Body of pancreas (tissue), 4 donors: ENCODE results near the gene GATAD2B. TPM values are rescaled to one million over a fixed set of nuclear protein-coding genes. Genes with fewer than 3 reads are reported as not detected.

Source experiments
- ATAC-seq: fragments of 150-250 bp; one replicate; pipeline ENCODE4 v1.9.1; 2016
- DNase-seq, 4 donors: peaks; one replicate each; pipeline ENCODE4 v3.0.0-alpha.2; 2019
- H3K27ac ChIP-seq, 4 donors: fragments of 200-600 bp; sonication (generic); 1 replicate in 3 of 4; 2 replicates in 1 of 4; pipeline versions ENCODE4 v1.5.1 to v1.6.1; 2016 to 2019; ENCODE audit warnings: mild to moderate bottlenecking in 1 of 4, mixed read lengths in 1 of 4, moderate library complexity in 1 of 4
- H3K27me3 ChIP-seq, 2 donors: fragments of 200-600 bp; sonication (generic); one replicate each; pipeline ENCODE4 v1.6.0; 2016; ENCODE audit warnings: mild to moderate bottlenecking in 1 of 2
- H3K36me3 ChIP-seq, 2 donors: fragments of 200-600 bp; sonication (generic); replicated peaks in 1 of 2; 2 replicates each; pipeline ENCODE4 v1.5.1; 2016; ENCODE audit warnings: low read depth in 2 of 2; ENCODE audit not compliant: insufficient read depth in 1 of 2
- H3K4me1 ChIP-seq: fragments of 200-600 bp; sonication (generic); one replicate; pipeline ENCODE4 v1.6.0; 2016
- H3K4me3 ChIP-seq, 2 donors: fragments of 200-600 bp; sonication (generic); 1 replicate in 1 of 2; 2 replicates in 1 of 2; pipeline ENCODE4 v1.5.1; 2016 to 2019
- H3K9me3 ChIP-seq, 3 donors: fragments of 200-600 bp; sonication (generic); 1 replicate in 2 of 3; 2 replicates in 1 of 3; pipeline ENCODE4 v1.5.1; 2016
- POLR2A ChIP-seq, 3 donors: fragments of 450-650 bp; IDR thresholded peaks; one replicate each; pipeline ENCODE4 v1.6.1; 2016; ENCODE audit warnings: antibody characterized with exemption in 3 of 3, mild to moderate bottlenecking in 2 of 3
- WGBS, 2 donors: methylation state at CpG; one replicate each; pipeline ENCODE4 v1.1.5; 2017; 5-methylcytosine and 5-hydroxymethylcytosine counted together
- intact Hi-C: fragments of 100-400 bp; cut with DNase I; formaldehyde crosslinking; loops from one replicate; pipeline ENCODE4 v1.15.1; 2023
- total RNA-seq, 2 donors: library from RNA; depleted of rRNA; stranded (reverse); fragments of >200 nt; gene quantifications; one replicate each; pipeline ENCODE4 v1.1.0, GENCODE V29; 2016
- TF ChIP-seq, protein P1 (sequence below), 7 experiments: fragments of 450-650 bp in 4 of 7; fragments of 200-600 bp in 3 of 7; sonication (generic) in 3 of 7; IDR thresholded peaks; one replicate each; pipeline ENCODE4 v1.5.1; 2016 to 2019; ENCODE audit warnings: antibody characterized with exemption in 7 of 7

GATAD2B gene
- total RNA-seq, 2 donors from 2014 or later: 7.8 to 12.5 TPM

GRCh38 chr1:153942766-153943549 is 20.2 kb upstream of the GATAD2B start:
- ATAC-seq: no peak
- Histone ChIP-seq H3K27me3 (no peaks in the 10 kb centered on the region), H3K36me3 (peaks cover 3 to 4% of the 10 kb centered on the region in 2 donors), H3K27ac (no peak overlapping the region), H3K4me3 (no peak overlapping the region), H3K9me3 (no peaks in the 10 kb centered on the region), H3K4me1 (peaks cover 26% of the 10 kb centered on the region)
- TF ChIP-seq, protein P1, sequence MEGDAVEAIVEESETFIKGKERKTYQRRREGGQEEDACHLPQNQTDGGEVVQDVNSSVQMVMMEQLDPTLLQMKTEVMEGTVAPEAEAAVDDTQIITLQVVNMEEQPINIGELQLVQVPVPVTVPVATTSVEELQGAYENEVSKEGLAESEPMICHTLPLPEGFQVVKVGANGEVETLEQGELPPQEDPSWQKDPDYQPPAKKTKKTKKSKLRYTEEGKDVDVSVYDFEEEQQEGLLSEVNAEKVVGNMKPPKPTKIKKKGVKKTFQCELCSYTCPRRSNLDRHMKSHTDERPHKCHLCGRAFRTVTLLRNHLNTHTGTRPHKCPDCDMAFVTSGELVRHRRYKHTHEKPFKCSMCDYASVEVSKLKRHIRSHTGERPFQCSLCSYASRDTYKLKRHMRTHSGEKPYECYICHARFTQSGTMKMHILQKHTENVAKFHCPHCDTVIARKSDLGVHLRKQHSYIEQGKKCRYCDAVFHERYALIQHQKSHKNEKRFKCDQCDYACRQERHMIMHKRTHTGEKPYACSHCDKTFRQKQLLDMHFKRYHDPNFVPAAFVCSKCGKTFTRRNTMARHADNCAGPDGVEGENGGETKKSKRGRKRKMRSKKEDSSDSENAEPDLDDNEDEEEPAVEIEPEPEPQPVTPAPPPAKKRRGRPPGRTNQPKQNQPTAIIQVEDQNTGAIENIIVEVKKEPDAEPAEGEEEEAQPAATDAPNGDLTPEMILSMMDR (IDR thresholded peaks at IDR 0.05): no peak
- no peak for TF ChIP-seq POLR2A (IDR thresholded peaks at IDR 0.05)
- intact Hi-C loops: loop anchor here (10.0 kb wide), 1 partner anchor 138 kb away; no protein-coding TSS in a partner anchor
- 89 to 100% methylated on average over 3 to 11 of the region's 11 CpGs for WGBS, 2 donors
- no peak for DNase-seq

GRCh38 chr1:153941826-153942725 is 19.3 kb upstream of the GATAD2B start:
- 93 to 95% methylated on average over 23 to 34 of the region's 34 CpGs for WGBS, 2 donors
- intact Hi-C loops: loop anchor here (10.0 kb wide), 1 partner anchor 137 kb away; no protein-coding TSS in a partner anchor
- TF ChIP-seq, protein P1 (IDR thresholded peaks at IDR 0.05): no peak
- TF ChIP-seq POLR2A (IDR thresholded peaks at IDR 0.05): no peak
- Histone ChIP-seq H3K27me3 (no peaks in the 10 kb centered on the region), H3K27ac (no peak overlapping the region), H3K36me3 (peaks cover 3 to 9% of the 10 kb centered on the region in 2 donors), H3K4me1 (peaks cover 26% of the 10 kb centered on the region), H3K4me3 (no peak overlapping the region), H3K9me3 (no peaks in the 10 kb centered on the region)
- ATAC-seq: no peak
- DNase-seq: no peak

- DNase-seq (no peak), ATAC-seq (no peak)
- intact Hi-C loops: loop anchor here (10.0 kb wide), 1 partner anchor 136 kb away; no protein-coding TSS in a partner anchor
- H3K36me3 ChIP-seq: peaks cover 8 to 15% of the 10 kb centered on the region in 2 donors
- no peak overlapping the region for H3K27ac ChIP-seq
- TF ChIP-seq POLR2A (IDR thresholded peaks at IDR 0.05): no peak
- TF ChIP-seq, protein P1 (IDR thresholded peaks at IDR 0.05): no peak
- peaks cover 20% of the 10 kb centered on the region for H3K4me1 ChIP-seq
- no peaks in the 10 kb centered on the region for H3K9me3 ChIP-seq
- H3K4me3 ChIP-seq: no peak overlapping the region
- no peaks in the 10 kb centered on the region for H3K27me3 ChIP-seq
- 85 to 91% methylated on average over 6 to 7 of the region's 8 CpGs for whole genome bisulfite sequencing, 2 donors
These were observed 18.0 kb upstream of the GATAD2B start for GRCh38 chr1:153940756-153941155.

- no peaks in the 10 kb centered on the region for H3K27me3 ChIP-seq
- no peak overlapping the region for H3K27ac ChIP-seq
- TF ChIP-seq, protein P1 (IDR thresholded peaks at IDR 0.05): no peak
- TF ChIP-seq POLR2A (IDR thresholded peaks at IDR 0.05): no peak
- DNase-seq: no peak
- H3K4me3 ChIP-seq: no peak overlapping the region
- H3K9me3 ChIP-seq: no peaks in the 10 kb centered on the region
- H3K4me1 ChIP-seq: peaks cover 8% of the 10 kb centered on the region
- intact Hi-C loops: no loop called here
- no peak for ATAC-seq
- 92 to 96% methylated on average over 7 to 12 of the region's 12 CpGs for WGBS, 2 donors
- peaks cover 8 to 15% of the 10 kb centered on the region in 2 donors for H3K36me3 ChIP-seq
These were observed 16.7 kb upstream of the GATAD2B start for GRCh38 chr1:153939476-153939875.
